K562 (cell line): ENCODE measurements around the gene TRUB2. TPM values are rescaled to one million over a fixed set of nuclear protein-coding genes. Genes with fewer than 3 reads are reported as not detected.

Experiments
- ESRRA ChIP-seq: fragments of 450-650 bp; IDR thresholded peaks from 2 replicates; pipeline ENCODE4 v1.6.1; 2014; ENCODE audit warnings: low read depth, mild to moderate bottlenecking, moderate library complexity, borderline replicate concordance
- EZH2 ChIP-seq: IDR thresholded peaks from 2 replicates; pipeline ENCODE4 v1.6.1; 2012; ENCODE audit warnings: low read depth, mild to moderate bottlenecking, inconsistent platforms, low read length, borderline replicate concordance
- FOXK1 ChIP-seq: sonication (generic); formaldehyde crosslinking; IDR thresholded peaks from 2 replicates; pipeline ENCODE4 v1.8.0; 2022; ENCODE audit warnings: missing genetic modification reagents, mild to moderate bottlenecking, borderline replicate concordance
- KHSRP ChIP-seq: fragments of 450-650 bp; IDR thresholded peaks from 2 replicates; pipeline ENCODE4 v1.6.1; 2017
- NCOR1 ChIP-seq: fragments of 450-650 bp; IDR thresholded peaks from 2 replicates; pipeline ENCODE4 v1.6.1; 2016; ENCODE audit warnings: mild to moderate bottlenecking, moderate library complexity
- PRDM10 ChIP-seq: fragments of 450-650 bp; IDR thresholded peaks from 2 replicates; pipeline ENCODE4 v1.6.1; 2018; ENCODE audit not compliant: partially characterized antibody
- PRMT5 ChIP-seq: sonication (generic); formaldehyde crosslinking; IDR thresholded peaks from 2 replicates; pipeline ENCODE4 v1.5.0; 2020; ENCODE audit warnings: missing genetic modification reagents
- SIN3A ChIP-seq, 2 experiments: fragments of 150-350 bp in 1 of 2; IDR thresholded peaks; 2 replicates each; pipeline ENCODE4 v1.6.1; 2011 to 2016; ENCODE audit warnings: borderline replicate concordance in 2 of 2, low read depth in 2 of 2, low read length in 2 of 2, mild to moderate bottlenecking in 2 of 2, moderate library complexity in 2 of 2; ENCODE audit not compliant: control insufficient read depth in 1 of 2
- TBL1XR1 ChIP-seq, 2 experiments: IDR thresholded peaks; 2 replicates each; pipeline ENCODE4 v1.6.1; 2012; ENCODE audit warnings: improper control_type of control experiment in 2 of 2, low read length in 2 of 2, mild to moderate bottlenecking in 1 of 2
- TBP ChIP-seq: optimal IDR thresholded peaks from 2 replicates; pipeline ENCODE3; 2011; ENCODE audit warnings: low read depth, low read length, improper control_type of control experiment
- ZBTB11 ChIP-seq, 3 experiments: fragments of 200-800 bp in 1 of 3; fragments of 250-450 bp in 1 of 3; fragments of 450-650 bp in 1 of 3; sonication (Bioruptor Pico) in 1 of 3; sonication (Bioruptor generic) in 1 of 3; formaldehyde crosslinking in 1 of 3; IDR thresholded peaks; 2 replicates each; pipeline versions ENCODE4 v1.6.1 to v1.8.0; 2016 to 2022; ENCODE audit warnings: mild to moderate bottlenecking in 2 of 3, missing genetic modification characterization in 2 of 3, missing compliant biosample characterization in 1 of 3, moderate library complexity in 1 of 3
- ZNF143 ChIP-seq: sonication (generic); formaldehyde crosslinking; IDR thresholded peaks from 2 replicates; pipeline ENCODE4 v1.9.0; 2022; ENCODE audit warnings: mild to moderate bottlenecking, missing genetic modification reagents
- ZNF766 ChIP-seq: fragments of 200-800 bp; sonication (Bioruptor generic); conservative IDR thresholded peaks from 2 replicates; pipeline ENCODE4 v1.6.1; 2016; ENCODE audit warnings: missing genetic modification characterization, missing compliant biosample characterization
- polyA plus RNA-seq, 8 experiments: library from polyadenylated mRNA; depleted of rRNA in 4 of 8; stranded (reverse) in 5 of 8; unstranded in 3 of 8; fragments of >200 nt; fragmentation: Nextera tagmentation in 2 of 8; fragmentation: Illumina TruSeq in 1 of 8; extraction: Ambion mirVana in 2 of 8; extraction: Trizol in 1 of 8; gene quantifications; 2 replicates each; pipeline versions ENCODE4 v1.2.1 to v1.2.3, GENCODE V29; 2011 to 2014; ENCODE audit warnings: inconsistent platforms in 1 of 8, missing spikeins in 1 of 8
- total RNA-seq, 7 experiments: library from RNA; depleted of rRNA in 6 of 7; stranded (reverse); fragments of >200 nt in 6 of 7; fragmentation: Illumina TruSeq in 2 of 7; extraction: Trizol in 2 of 7; gene quantifications; 2 replicates each; pipeline versions ENCODE4 v1.2.1 to v1.2.3, GENCODE V29; 2011 to 2021; ENCODE audit warnings: low replicate concordance in 1 of 7
- TF ChIP-seq, protein P1 (sequence below): sonication (generic); formaldehyde crosslinking; IDR thresholded peaks from 2 replicates; pipeline ENCODE4 v1.8.1; 2023; ENCODE audit warnings: mild to moderate bottlenecking, missing genetic modification reagents, moderate library complexity
- TF ChIP-seq, protein P2 (sequence below), 2 experiments: fragments of 150-350 bp in 1 of 2; IDR thresholded peaks; 2 replicates each; pipeline ENCODE4 v1.6.1; 2012 to 2016; ENCODE audit warnings: low read depth in 2 of 2, low read length in 2 of 2, mild to moderate bottlenecking in 1 of 2, moderate library complexity in 1 of 2

Gene TRUB2
- total and polyA plus RNA-seq, 9 of the 15 experiments (the other 6 are each of a cell fraction or from before 2014, with no cell fraction given) = 9.3 to 110 (median 63.0) TPM

GRCh38 chr9:128341435-128341849, 19.2 kb upstream of the TRUB2 start (continued):
- TF ChIP-seq, protein P1, sequence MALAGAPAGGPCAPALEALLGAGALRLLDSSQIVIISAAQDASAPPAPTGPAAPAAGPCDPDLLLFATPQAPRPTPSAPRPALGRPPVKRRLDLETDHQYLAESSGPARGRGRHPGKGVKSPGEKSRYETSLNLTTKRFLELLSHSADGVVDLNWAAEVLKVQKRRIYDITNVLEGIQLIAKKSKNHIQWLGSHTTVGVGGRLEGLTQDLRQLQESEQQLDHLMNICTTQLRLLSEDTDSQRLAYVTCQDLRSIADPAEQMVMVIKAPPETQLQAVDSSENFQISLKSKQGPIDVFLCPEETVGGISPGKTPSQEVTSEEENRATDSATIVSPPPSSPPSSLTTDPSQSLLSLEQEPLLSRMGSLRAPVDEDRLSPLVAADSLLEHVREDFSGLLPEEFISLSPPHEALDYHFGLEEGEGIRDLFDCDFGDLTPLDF = 0 out of 2 replicates have a peak, but pooled peaks have one; percentile 50
- no peak for TF ChIP-seq KHSRP
- no peak for TF ChIP-seq EZH2
- TF ChIP-seq SIN3A (IDR thresholded peaks at IDR 0.05; ENCODE audit: borderline replicate concordance in 2 of 2, control insufficient read depth in 1 of 2, low read depth in 2 of 2, low read length in 2 of 2) = 0 out of 4 replicates have a peak, but pooled peaks of 1 of the 2 experiments have one; percentile 2
- TF ChIP-seq, protein P2, sequence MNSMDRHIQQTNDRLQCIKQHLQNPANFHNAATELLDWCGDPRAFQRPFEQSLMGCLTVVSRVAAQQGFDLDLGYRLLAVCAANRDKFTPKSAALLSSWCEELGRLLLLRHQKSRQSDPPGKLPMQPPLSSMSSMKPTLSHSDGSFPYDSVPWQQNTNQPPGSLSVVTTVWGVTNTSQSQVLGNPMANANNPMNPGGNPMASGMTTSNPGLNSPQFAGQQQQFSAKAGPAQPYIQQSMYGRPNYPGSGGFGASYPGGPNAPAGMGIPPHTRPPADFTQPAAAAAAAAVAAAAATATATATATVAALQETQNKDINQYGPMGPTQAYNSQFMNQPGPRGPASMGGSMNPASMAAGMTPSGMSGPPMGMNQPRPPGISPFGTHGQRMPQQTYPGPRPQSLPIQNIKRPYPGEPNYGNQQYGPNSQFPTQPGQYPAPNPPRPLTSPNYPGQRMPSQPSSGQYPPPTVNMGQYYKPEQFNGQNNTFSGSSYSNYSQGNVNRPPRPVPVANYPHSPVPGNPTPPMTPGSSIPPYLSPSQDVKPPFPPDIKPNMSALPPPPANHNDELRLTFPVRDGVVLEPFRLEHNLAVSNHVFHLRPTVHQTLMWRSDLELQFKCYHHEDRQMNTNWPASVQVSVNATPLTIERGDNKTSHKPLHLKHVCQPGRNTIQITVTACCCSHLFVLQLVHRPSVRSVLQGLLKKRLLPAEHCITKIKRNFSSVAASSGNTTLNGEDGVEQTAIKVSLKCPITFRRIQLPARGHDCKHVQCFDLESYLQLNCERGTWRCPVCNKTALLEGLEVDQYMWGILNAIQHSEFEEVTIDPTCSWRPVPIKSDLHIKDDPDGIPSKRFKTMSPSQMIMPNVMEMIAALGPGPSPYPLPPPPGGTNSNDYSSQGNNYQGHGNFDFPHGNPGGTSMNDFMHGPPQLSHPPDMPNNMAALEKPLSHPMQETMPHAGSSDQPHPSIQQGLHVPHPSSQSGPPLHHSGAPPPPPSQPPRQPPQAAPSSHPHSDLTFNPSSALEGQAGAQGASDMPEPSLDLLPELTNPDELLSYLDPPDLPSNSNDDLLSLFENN (IDR thresholded peaks at IDR 0.05; ENCODE audit: low read depth in 2 of 2, low read length in 2 of 2) = 0 out of 4 replicates have a peak, but pooled peaks of 1 of the 2 experiments have one; percentile 36
- no peak for TF ChIP-seq PRDM10
- no peak for TF ChIP-seq ZNF766
- peak; percentile 79; the same call in 1 of the 2 replicates for TF ChIP-seq FOXK1 (CRISPR knock-in tag)
- peak in 1 of 2 experiments; percentile 64; a peak in 1 of 4 replicates for TF ChIP-seq TBL1XR1 (IDR thresholded peaks at IDR 0.05; ENCODE audit: low read length in 2 of 2)
- TF ChIP-seq ZNF143 (CRISPR knock-in tag) = peak; percentile 60; the same call in 1 of the 2 replicates
- TF ChIP-seq TBP = peak; percentile 44
- TF ChIP-seq NCOR1 = no peak
- peak; percentile 82 for TF ChIP-seq ESRRA
- TF ChIP-seq PRMT5 (CRISPR knock-in tag) = no peak
- TF ChIP-seq ZBTB11 (CRISPR knock-in tag; IDR thresholded peaks at IDR 0.05) = no peak
